HPDE6-E6E7 (cell line): ENCODE measurements around the gene ELOF1.
"Not testable (repeated sequence)": the region's sequence is repeated elsewhere in the genome, so short reads cannot be mapped to it uniquely, and the experiment has no call there.

ENCODE experiments used
- DNase-seq: peaks from one replicate; pipeline ENCODE4 v3.0.0; 2011; ENCODE audit warnings: missing footprints; ENCODE audit errors: extremely low spot score

ELOF1 gene

GRCh38 chr19:11558881-11559828 is at the start of gene ELOF1:
ELOF1 (minus strand) TSS chr19:11559230; CDS start chr19:11554347, 4,883 bp downstream.
- peak; percentile 99 for DNase-seq

- no peak for DNase-seq
Observed at GRCh38 chr19:11606484-11606883, 47.5 kb upstream of the ELOF1 start.

GRCh38 chr19:11599704-11600103 is 40.7 kb upstream of the ELOF1 start:
- DNase-seq, result not testable (repeated sequence)

- no peak for DNase-seq
Observed at GRCh38 chr19:11598746-11599145, 39.7 kb upstream of the ELOF1 start.

GRCh38 chr19:11598103-11598483 is 39.1 kb upstream of the ELOF1 start:
- DNase-seq, result no peak

GRCh38 chr19:11597202-11598102 is 38.4 kb upstream of the ELOF1 start, which contains the start of gene ZNF627:
ZNF627 (plus strand) TSS chr19:11597483; CDS start chr19:11597628, 145 bp downstream.
- DNase-seq, result peak; percentile 99

- DNase-seq, result no peak
Observed at GRCh38 chr19:11596156-11596555, 37.1 kb upstream of the ELOF1 start.

- DNase-seq, result no peak
Observed at GRCh38 chr19:11594084-11594483, 35.1 kb upstream of the ELOF1 start.

- no peak for DNase-seq
Observed at GRCh38 chr19:11587975-11588631, 29.1 kb upstream of the ELOF1 start.

- DNase-seq, result peak; percentile 67
Observed at GRCh38 chr19:11587302-11587974, 28.4 kb upstream of the ELOF1 start.

- DNase-seq, result no peak
Observed at GRCh38 chr19:11586331-11586730, 27.3 kb upstream of the ELOF1 start.

- no peak for DNase-seq
Observed at GRCh38 chr19:11581740-11582139, 22.7 kb upstream of the ELOF1 start.

GRCh38 chr19:11580116-11580515 is 21.1 kb upstream of the ELOF1 start:
- DNase-seq, result no peak

GRCh38 chr19:11578258-11579142 is 19.5 kb upstream of the ELOF1 start:
- DNase-seq, result no peak

- DNase-seq, result no peak
Observed at GRCh38 chr19:11577451-11578257, 18.6 kb upstream of the ELOF1 start, which contains the start of gene ACP5. ACP5 (minus strand) TSS chr19:11577645; CDS start chr19:11577317, 328 bp downstream.

GRCh38 chr19:11576227-11576626 is 17.2 kb upstream of the ELOF1 start:
- DNase-seq, result no peak

GRCh38 chr19:11574689-11575088 is 15.7 kb upstream of the ELOF1 start:
- no peak for DNase-seq

GRCh38 chr19:11573763-11574162 is 14.7 kb upstream of the ELOF1 start:
- not testable (repeated sequence) for DNase-seq

GRCh38 chr19:11573354-11573753 is 14.3 kb upstream of the ELOF1 start:
- DNase-seq, result not testable (repeated sequence)
